H9 (cell line): ENCODE measurements around the gene GALNT2. TPM values are rescaled to one million over a fixed set of nuclear protein-coding genes. Genes with fewer than 3 reads are reported as not detected.

Experiments used
- DNase-seq: peaks from one replicate; pipeline ENCODE4 v3.0.0-alpha.2; 2017
- H2AFZ ChIP-seq: one replicate; pipeline ENCODE4 v1.6.1; 2013; ENCODE audit warnings: mild to moderate bottlenecking, low read length, control low read depth, moderate library complexity
- H2AK5ac ChIP-seq: 2 replicates; pipeline ENCODE4 v1.6.1; 2013; ENCODE audit warnings: low read length, control low read depth, mixed read lengths; ENCODE audit not compliant: insufficient read length
- H2BK120ac ChIP-seq: one replicate; pipeline ENCODE4 v1.6.1; 2013; ENCODE audit warnings: low read depth, mild to moderate bottlenecking, low read length, control low read depth, inconsistent platforms; ENCODE audit not compliant: poor library complexity, severe bottlenecking
- H2BK12ac ChIP-seq: 2 replicates; pipeline ENCODE4 v1.6.1; 2013; ENCODE audit warnings: low read length, control low read depth, mixed read lengths, low read depth; ENCODE audit not compliant: insufficient read length
- H2BK15ac ChIP-seq: 2 replicates; pipeline ENCODE4 v1.6.1; 2013; ENCODE audit warnings: low read depth, low read length, control low read depth
- H2BK20ac ChIP-seq: one replicate; pipeline ENCODE4 v1.6.1; 2013; ENCODE audit warnings: low read depth, mild to moderate bottlenecking, low read length, control low read depth, inconsistent platforms; ENCODE audit not compliant: poor library complexity, severe bottlenecking
- H2BK5ac ChIP-seq: 2 replicates; pipeline ENCODE4 v1.6.1; 2013; ENCODE audit warnings: low read length, control low read depth, mixed read lengths; ENCODE audit not compliant: insufficient read length
- H3K14ac ChIP-seq: 2 replicates; pipeline ENCODE4 v1.6.1; 2013; ENCODE audit warnings: low read length, control low read depth; ENCODE audit not compliant: insufficient read depth
- H3K18ac ChIP-seq: 2 replicates; pipeline ENCODE4 v1.6.1; 2013; ENCODE audit warnings: low read depth, mild to moderate bottlenecking, mixed read lengths, low read length, control low read depth; ENCODE audit not compliant: insufficient read length
- H3K23ac ChIP-seq: 2 replicates; pipeline ENCODE4 v1.6.1; 2013; ENCODE audit warnings: low read length, control low read depth, mixed read lengths, low read depth; ENCODE audit not compliant: insufficient read length
- H3K23me2 ChIP-seq: 2 replicates; pipeline ENCODE4 v1.6.1; 2013; ENCODE audit warnings: low read depth, mild to moderate bottlenecking, mixed read lengths, low read length, control low read depth; ENCODE audit not compliant: insufficient read length, poor library complexity, severe bottlenecking
- H3K27ac ChIP-seq: 2 replicates; pipeline ENCODE4 v1.5.1; 2013; ENCODE audit warnings: low read length, control low read depth, mixed read lengths, low read depth; ENCODE audit not compliant: insufficient read length
- H3K27me3 ChIP-seq: 2 replicates; pipeline ENCODE4 v1.6.1; 2013; ENCODE audit warnings: low read length, control low read depth, inconsistent platforms; ENCODE audit not compliant: insufficient read depth
- H3K4ac ChIP-seq: 2 replicates; pipeline ENCODE4 v1.6.1; 2013; ENCODE audit warnings: low read depth, mild to moderate bottlenecking, control low read depth, inconsistent platforms, low read length, moderate library complexity
- H3K4me1 ChIP-seq: 2 replicates; pipeline ENCODE4 v1.6.1; 2013; ENCODE audit warnings: low read length, control low read depth, inconsistent platforms; ENCODE audit not compliant: insufficient read depth
- H3K4me2 ChIP-seq: 2 replicates; pipeline ENCODE4 v1.6.1; 2013; ENCODE audit warnings: low read length, control low read depth, mixed read lengths; ENCODE audit not compliant: insufficient read length, insufficient read depth
- H3K56ac ChIP-seq: 2 replicates; pipeline ENCODE4 v1.6.1; 2013; ENCODE audit warnings: low read depth, mild to moderate bottlenecking, mixed read lengths, low read length, control low read depth; ENCODE audit not compliant: insufficient read length
- H3K79me1 ChIP-seq: 2 replicates; pipeline ENCODE4 v1.6.1; 2013; ENCODE audit warnings: low read depth, mild to moderate bottlenecking, moderate library complexity, low read length, control low read depth, inconsistent platforms; ENCODE audit not compliant: insufficient read depth, poor library complexity, severe bottlenecking
- H3K79me2 ChIP-seq: 2 replicates; pipeline ENCODE4 v1.6.1; 2013; ENCODE audit warnings: low read length, control low read depth, inconsistent platforms; ENCODE audit not compliant: insufficient read depth
- H3K9ac ChIP-seq: 2 replicates; pipeline ENCODE4 v1.6.1; 2013; ENCODE audit warnings: low read length, control low read depth, mixed read lengths; ENCODE audit not compliant: insufficient read length; ENCODE audit errors: extremely low read depth
- H3K9me3 ChIP-seq: one replicate; pipeline ENCODE4 v1.6.1; 2013; ENCODE audit warnings: low read depth, low read length, inconsistent platforms; ENCODE audit not compliant: control insufficient read depth
- H3T11ph ChIP-seq: one replicate; pipeline ENCODE4 v1.6.1; 2013; ENCODE audit warnings: mild to moderate bottlenecking, low read length, control low read depth, inconsistent platforms
- H4K20me1 ChIP-seq: one replicate; pipeline ENCODE4 v1.6.1; 2013; ENCODE audit not compliant: control insufficient read depth, insufficient read length, insufficient read depth
- H4K5ac ChIP-seq: 2 replicates; pipeline ENCODE4 v1.6.1; 2013; ENCODE audit warnings: low read depth, mild to moderate bottlenecking, mixed read lengths, low read length, control low read depth; ENCODE audit not compliant: insufficient read length
- H4K8ac ChIP-seq: replicated peaks from 2 replicates; pipeline ENCODE4 v1.6.1; 2013; ENCODE audit warnings: low read length, control low read depth, mixed read lengths, low read depth; ENCODE audit not compliant: insufficient read length
- H4K91ac ChIP-seq: 2 replicates; pipeline ENCODE4 v1.6.1; 2013; ENCODE audit warnings: low read depth, mild to moderate bottlenecking, moderate library complexity, mixed read lengths, low read length, control low read depth; ENCODE audit not compliant: insufficient read length
- H3K27ac Mint-ChIP-seq, 3 experiments: 2 replicates in 2 of 3; 3 replicates in 1 of 3; pipeline ENCODE4 v1.8.0; 2020 to 2021; ENCODE audit warnings: mixed read lengths in 3 of 3, mild to moderate bottlenecking in 1 of 3, moderate library complexity in 1 of 3
- H3K27me3 Mint-ChIP-seq: 2 replicates; pipeline ENCODE4 v1.8.0; 2021; ENCODE audit warnings: low read depth, mild to moderate bottlenecking, moderate library complexity, mixed read lengths
- H3K36me3 Mint-ChIP-seq, 3 experiments: 2 replicates in 2 of 3; 3 replicates in 1 of 3; pipeline ENCODE4 v1.8.0; 2020 to 2021; ENCODE audit warnings: low read depth in 3 of 3, mixed read lengths in 3 of 3; ENCODE audit not compliant: insufficient read depth in 1 of 3
- H3K4me1 Mint-ChIP-seq, 2 experiments: 2 replicates each; pipeline ENCODE4 v1.8.0; 2020; ENCODE audit warnings: mixed read lengths in 2 of 2
- H3K4me3 Mint-ChIP-seq, 2 experiments: 2 replicates in 1 of 2; 3 replicates in 1 of 2; pipeline ENCODE4 v1.8.0; 2020 to 2021; ENCODE audit warnings: mild to moderate bottlenecking in 2 of 2, mixed read lengths in 2 of 2, moderate library complexity in 1 of 2
- H3K9me3 Mint-ChIP-seq, 2 experiments: 2 replicates in 1 of 2; 3 replicates in 1 of 2; pipeline ENCODE4 v1.8.0; 2020; ENCODE audit warnings: mild to moderate bottlenecking in 2 of 2, mixed read lengths in 2 of 2, moderate library complexity in 1 of 2
- CTCF ChIP-seq: fragments of 200-600 bp; sonication (generic); conservative IDR thresholded peaks from 3 replicates; pipeline ENCODE4 v1.8.0; 2021; ENCODE audit warnings: antibody characterized with exemption, mild to moderate bottlenecking
- WGBS: extraction: QIAGEN DNeasy Blood & Tissue Kit; methylation state at CpG from one replicate; pipeline ENCODE4 v1.1.7; 2013; ENCODE audit warnings: missing lambda C conversion rate, low lambda C conversion rate, mixed read lengths; ENCODE audit not compliant: insufficient read length; ENCODE audit errors: extremely low coverage; 5-methylcytosine and 5-hydroxymethylcytosine counted together
- total RNA-seq: library from RNA; stranded (reverse); gene quantifications from 2 replicates; pipeline ENCODE4 v1.2.1, GENCODE V29; 2021

Gene GALNT2
- total RNA-seq, 1 experiment from 2014 or later = 57.6 TPM

GRCh38 chr1:230281556-230281955 lies 214.5 kb downstream of the GALNT2 start:
- H3K4me1 Mint-ChIP-seq = peaks cover 36 to 37% of the 10 kb centered on the region in 2 experiments
- H4K91ac ChIP-seq = no peak overlapping the region
- H3K4me3 Mint-ChIP-seq = no peak overlapping the region
- no peaks in the 10 kb centered on the region for H3K27me3 Mint-ChIP-seq
- H3K9me3 ChIP-seq = no peaks in the 10 kb centered on the region
- no peak for DNase-seq
- H3K23ac ChIP-seq = no peak overlapping the region
- TF ChIP-seq CTCF = no peak
- no peaks in the 10 kb centered on the region for H3K27me3 ChIP-seq
- H3K79me2 ChIP-seq = no peaks in the 10 kb centered on the region
- no peak overlapping the region for H2BK12ac ChIP-seq
- no peak overlapping the region for H3K14ac ChIP-seq
- peaks cover 2% of the 10 kb centered on the region; the same call in 1 of the 2 replicates for H3K4me1 ChIP-seq
- no peak overlapping the region for H3K56ac ChIP-seq
- H3K27ac Mint-ChIP-seq = no peak overlapping the region
- H3K23me2 ChIP-seq = no peaks in the 10 kb centered on the region
- H3K4ac ChIP-seq = no peak overlapping the region
- H2AK5ac ChIP-seq = no peak overlapping the region
- no peaks in the 10 kb centered on the region for H3K9me3 Mint-ChIP-seq
- no peak overlapping the region for H3K18ac ChIP-seq
- no peak overlapping the region for H2BK15ac ChIP-seq
- H4K20me1 ChIP-seq = no peaks in the 10 kb centered on the region
- no peak overlapping the region for H3K9ac ChIP-seq
- H3K79me1 ChIP-seq = no peaks in the 10 kb centered on the region
- H2AFZ ChIP-seq = no peak overlapping the region
- no peak overlapping the region for H3K27ac ChIP-seq
- no peak overlapping the region for H3T11ph ChIP-seq
- no peak overlapping the region for H4K8ac ChIP-seq
- no peak overlapping the region for H2BK20ac ChIP-seq
- H3K36me3 Mint-ChIP-seq = peaks cover 5 to 15% (median 12%) of the 10 kb centered on the region in 3 experiments; a peak in 6 of 7 replicates
- WGBS = no CpG with 5 or more reads among the region's 17 CpGs
- no peak overlapping the region for H2BK5ac ChIP-seq
- no peak overlapping the region for H3K4me2 ChIP-seq
- H2BK120ac ChIP-seq = no peak overlapping the region
- H4K5ac ChIP-seq = no peak overlapping the region
